ENCODE measurements around the gene TDRD5. TPM values are rescaled to one million over a fixed set of nuclear protein-coding genes. Genes with fewer than 3 reads are reported as not detected.

Gene TDRD5
- total RNA-seq, 1 donor from 2014 or later = 0.12 TPM

DNA sequence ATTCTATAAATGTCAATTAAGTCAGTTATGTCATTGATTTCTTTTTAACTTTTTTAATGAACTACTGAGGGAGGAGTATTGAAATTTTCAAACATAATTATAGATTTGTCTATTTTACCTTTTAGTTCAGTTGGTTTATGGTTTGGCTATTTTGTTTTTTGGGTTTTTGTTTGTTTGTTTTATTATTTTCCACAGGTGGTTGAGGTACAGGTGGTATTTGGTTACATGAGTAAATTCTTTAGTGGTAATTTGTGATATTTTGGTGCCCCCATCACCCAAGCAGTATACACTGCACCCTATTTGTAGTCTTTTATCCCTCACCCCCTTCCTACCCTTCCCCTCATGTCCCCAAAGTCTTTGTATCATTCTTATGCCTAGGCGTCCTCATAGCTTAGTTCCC is 9.5 kb downstream of the TDRD5 start:
- H3K27ac Mint-ChIP-seq = no peak overlapping the region
- H3K27me3 Mint-ChIP-seq = no peaks in the 10 kb centered on the region
- TF ChIP-seq, protein P1, sequence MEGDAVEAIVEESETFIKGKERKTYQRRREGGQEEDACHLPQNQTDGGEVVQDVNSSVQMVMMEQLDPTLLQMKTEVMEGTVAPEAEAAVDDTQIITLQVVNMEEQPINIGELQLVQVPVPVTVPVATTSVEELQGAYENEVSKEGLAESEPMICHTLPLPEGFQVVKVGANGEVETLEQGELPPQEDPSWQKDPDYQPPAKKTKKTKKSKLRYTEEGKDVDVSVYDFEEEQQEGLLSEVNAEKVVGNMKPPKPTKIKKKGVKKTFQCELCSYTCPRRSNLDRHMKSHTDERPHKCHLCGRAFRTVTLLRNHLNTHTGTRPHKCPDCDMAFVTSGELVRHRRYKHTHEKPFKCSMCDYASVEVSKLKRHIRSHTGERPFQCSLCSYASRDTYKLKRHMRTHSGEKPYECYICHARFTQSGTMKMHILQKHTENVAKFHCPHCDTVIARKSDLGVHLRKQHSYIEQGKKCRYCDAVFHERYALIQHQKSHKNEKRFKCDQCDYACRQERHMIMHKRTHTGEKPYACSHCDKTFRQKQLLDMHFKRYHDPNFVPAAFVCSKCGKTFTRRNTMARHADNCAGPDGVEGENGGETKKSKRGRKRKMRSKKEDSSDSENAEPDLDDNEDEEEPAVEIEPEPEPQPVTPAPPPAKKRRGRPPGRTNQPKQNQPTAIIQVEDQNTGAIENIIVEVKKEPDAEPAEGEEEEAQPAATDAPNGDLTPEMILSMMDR (IDR thresholded peaks at IDR 0.05; ENCODE audit: unreplicated experiment) = no peak
- no peak for DNase-seq (ENCODE audit: low spot score, unreplicated experiment)
- no peak overlapping the region for H3K4me3 Mint-ChIP-seq (ENCODE audit: low read depth)
- peaks cover 4% of the 10 kb centered on the region for H3K36me3 Mint-ChIP-seq (ENCODE audit: insufficient read depth)
- H3K4me1 Mint-ChIP-seq (ENCODE audit: low read depth) = no peaks in the 10 kb centered on the region
- H3K9me3 Mint-ChIP-seq (ENCODE audit: low read depth) = peaks cover 23% of the 10 kb centered on the region

DNA sequence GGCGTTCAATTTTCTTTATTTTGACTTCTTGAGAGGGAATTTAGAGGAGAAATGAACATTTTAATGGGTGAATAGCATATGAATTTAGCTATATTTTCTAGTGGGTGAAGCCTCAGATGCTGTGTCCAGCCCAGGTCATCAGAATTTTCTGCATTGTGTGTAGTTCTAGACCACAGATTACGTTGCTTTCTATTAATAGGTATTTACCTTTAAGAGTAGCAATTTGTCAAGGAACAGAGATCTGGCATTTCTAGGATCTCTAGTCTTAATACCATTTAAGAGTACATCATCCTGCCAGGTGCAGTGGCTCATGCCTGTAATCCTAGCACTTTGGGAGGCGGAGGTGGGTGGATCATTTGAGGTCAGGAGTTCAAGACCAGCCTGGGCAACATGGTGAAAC is 20.7 kb downstream of the TDRD5 start:
- H3K9me3 Mint-ChIP-seq (ENCODE audit: low read depth) = no peaks in the 10 kb centered on the region
- no peaks in the 10 kb centered on the region for H3K36me3 Mint-ChIP-seq (ENCODE audit: insufficient read depth)
- no peak for DNase-seq (ENCODE audit: low spot score, unreplicated experiment)
- H3K27ac Mint-ChIP-seq = no peak overlapping the region
- H3K4me1 Mint-ChIP-seq (ENCODE audit: low read depth) = peaks cover 2% of the 10 kb centered on the region
- H3K27me3 Mint-ChIP-seq = peaks cover 9% of the 10 kb centered on the region
- TF ChIP-seq, protein P1 (IDR thresholded peaks at IDR 0.05; ENCODE audit: unreplicated experiment) = no peak
- H3K4me3 Mint-ChIP-seq (ENCODE audit: low read depth) = no peak overlapping the region

DNA sequence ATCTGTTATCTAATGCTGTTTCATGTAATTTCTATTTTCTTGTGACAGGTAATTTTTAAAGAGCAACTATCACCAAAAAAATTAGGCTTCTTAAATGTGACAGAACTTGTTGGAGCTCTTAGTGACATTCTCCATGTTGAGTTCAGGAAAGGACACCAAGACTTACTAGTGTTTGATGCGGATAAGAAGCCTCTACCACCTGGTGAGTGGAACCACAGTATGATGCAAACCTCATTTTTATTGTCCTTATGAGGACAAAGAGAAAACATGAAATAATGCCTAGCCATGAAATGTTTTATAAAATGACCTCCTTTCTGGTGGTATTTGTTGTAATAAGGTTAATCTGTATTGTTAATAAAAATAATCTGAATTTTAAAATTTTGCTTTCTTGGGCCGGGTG is 39.1 kb downstream of the TDRD5 start:
- no peak overlapping the region for H3K27ac Mint-ChIP-seq
- H3K9me3 Mint-ChIP-seq (ENCODE audit: low read depth) = no peaks in the 10 kb centered on the region
- H3K4me3 Mint-ChIP-seq (ENCODE audit: low read depth) = no peak overlapping the region
- DNase-seq (ENCODE audit: low spot score, unreplicated experiment) = no peak
- no peaks in the 10 kb centered on the region for H3K36me3 Mint-ChIP-seq (ENCODE audit: insufficient read depth)
- no peaks in the 10 kb centered on the region for H3K27me3 Mint-ChIP-seq
- no peaks in the 10 kb centered on the region for H3K4me1 Mint-ChIP-seq (ENCODE audit: low read depth)
- TF ChIP-seq, protein P1 (IDR thresholded peaks at IDR 0.05; ENCODE audit: unreplicated experiment) = no peak

DNA sequence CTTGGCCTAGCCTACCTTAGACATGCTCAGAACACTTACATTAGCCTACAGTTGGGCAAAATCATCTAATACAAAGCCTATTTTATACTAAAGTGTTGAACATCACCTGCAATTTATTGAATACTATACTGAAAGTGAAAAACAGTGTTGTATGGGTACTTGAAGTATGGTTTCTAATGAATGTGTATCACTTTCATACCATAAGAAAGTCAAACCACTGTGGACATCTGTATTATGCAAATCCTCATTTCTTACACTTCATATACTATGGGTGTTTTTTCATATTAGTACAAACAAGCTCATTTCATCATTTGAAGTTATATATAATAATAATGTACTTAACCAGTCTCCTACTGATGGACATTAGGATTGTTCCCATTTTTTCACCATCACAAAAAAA is 41.2 kb downstream of the TDRD5 start:
- Mint-ChIP-seq H3K9me3 (ENCODE audit: low read depth) (no peaks in the 10 kb centered on the region), H3K27me3 (no peaks in the 10 kb centered on the region), H3K4me1 (ENCODE audit: low read depth) (no peaks in the 10 kb centered on the region), H3K27ac (no peak overlapping the region), H3K4me3 (ENCODE audit: low read depth) (no peak overlapping the region), H3K36me3 (ENCODE audit: insufficient read depth) (no peaks in the 10 kb centered on the region)
- TF ChIP-seq, protein P1 (IDR thresholded peaks at IDR 0.05; ENCODE audit: unreplicated experiment) = no peak
- DNase-seq (ENCODE audit: low spot score, unreplicated experiment) = no peak

DNA sequence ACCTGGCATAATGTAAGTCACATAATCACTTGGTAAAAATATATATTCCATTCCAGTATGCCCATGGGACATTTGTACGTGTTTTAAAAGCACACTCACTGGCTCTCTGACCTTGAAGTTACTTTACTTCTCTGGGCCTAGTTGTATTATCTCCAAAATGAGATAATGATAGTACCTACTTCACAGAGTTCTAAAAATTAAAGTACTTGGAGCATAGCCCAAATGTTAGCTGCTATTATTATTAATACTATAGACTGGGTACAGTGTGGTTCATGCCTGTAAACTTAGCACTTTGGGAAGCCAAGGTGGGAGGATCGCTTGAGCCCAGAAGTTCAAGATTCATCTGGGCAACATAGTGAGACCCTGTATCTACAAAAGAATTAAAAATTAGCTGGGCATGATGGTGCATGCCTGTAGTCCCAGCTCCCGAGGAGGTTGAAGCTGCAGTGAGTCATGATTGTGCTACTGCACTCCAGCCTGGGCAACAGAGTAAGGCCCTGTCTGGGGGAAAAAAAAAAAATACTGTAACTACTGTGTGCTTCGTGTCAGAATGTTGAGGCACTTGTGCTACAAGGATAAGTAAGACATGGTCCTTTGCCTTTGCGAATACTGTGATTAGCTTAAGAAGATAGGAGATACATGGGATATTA is 45.7 kb downstream of the TDRD5 start:
- no peak overlapping the region for H3K4me3 Mint-ChIP-seq (ENCODE audit: low read depth)
- H3K9me3 Mint-ChIP-seq (ENCODE audit: low read depth) = no peaks in the 10 kb centered on the region
- TF ChIP-seq, protein P1 (IDR thresholded peaks at IDR 0.05; ENCODE audit: unreplicated experiment) = no peak
- H3K4me1 Mint-ChIP-seq (ENCODE audit: low read depth) = no peaks in the 10 kb centered on the region
- no peaks in the 10 kb centered on the region for H3K36me3 Mint-ChIP-seq (ENCODE audit: insufficient read depth)
- H3K27ac Mint-ChIP-seq = no peak overlapping the region
- no peaks in the 10 kb centered on the region for H3K27me3 Mint-ChIP-seq
- no peak for DNase-seq (ENCODE audit: low spot score, unreplicated experiment)
